ENCODE measurements around the gene RCC1. TPM values are rescaled to one million over a fixed set of nuclear protein-coding genes. Genes with fewer than 3 reads are reported as not detected.
A peak's percentile ranks its signal among the peaks of the same experiment; 100 is the strongest.
"Not testable (repeated sequence)": the region's sequence is repeated elsewhere in the genome, so short reads cannot be mapped to it uniquely, and the experiment has no call there.

Gene RCC1
- total RNA-seq, 1 donor = 41.9 TPM

GRCh38 chr1:28579401-28579800 is 73.6 kb downstream of the RCC1 start:
- no peak for DNase-seq (ENCODE audit: low read depth)
- H3K4me3 ChIP-seq (ENCODE audit: low read depth, low read length) = peak overlapping the region; percentile 97
- TF ChIP-seq CTCF (IDR thresholded peaks at IDR 0.05; ENCODE audit: insufficient read depth, low read depth, low read length) = no peak

- peak; percentile 34 for DNase-seq (ENCODE audit: low read depth)
- peak overlapping the region; percentile 97 for H3K4me3 ChIP-seq (ENCODE audit: low read depth, low read length)
Measured at GRCh38 chr1:28580722-28581530, 75.1 kb downstream of the RCC1 start.

GRCh38 chr1:28581531-28582247 is 75.8 kb downstream of the RCC1 start:
- DNase-seq (ENCODE audit: low read depth) = peak; percentile 97
- no peak for TF ChIP-seq CTCF (IDR thresholded peaks at IDR 0.05; ENCODE audit: insufficient read depth, low read depth, low read length)
- peak overlapping the region; percentile 97 for H3K4me3 ChIP-seq (ENCODE audit: low read depth, low read length)

More at GRCh38 chr1:28580722-28581530, 75.1 kb downstream of the RCC1 start:
- no peak for TF ChIP-seq CTCF (IDR thresholded peaks at IDR 0.05; ENCODE audit: insufficient read depth, low read depth, low read length)

- TF ChIP-seq CTCF (IDR thresholded peaks at IDR 0.05; ENCODE audit: insufficient read depth, low read depth, low read length) = no peak
- H3K4me3 ChIP-seq (ENCODE audit: low read depth, low read length) = peak overlapping the region; percentile 97
- DNase-seq (ENCODE audit: low read depth) = peak; percentile 48
Measured at GRCh38 chr1:28582248-28582615, 76.4 kb downstream of the RCC1 start.

GRCh38 chr1:28586585-28587391 is 80.9 kb downstream of the RCC1 start:
- H3K4me3 ChIP-seq (ENCODE audit: low read depth, low read length); DNase-seq (ENCODE audit: low read depth): not testable (repeated sequence)

Small RNA genes lying within 50 kb of the gene (small RNA-seq; reads per million reads assigned to genes)
- 0.28 reads per million for gene RNU6ATAC27P
- not detected for gene SNORA16A
- gene SNORA44 = not detected
- not detected for gene SNORA61
- not detected for gene SNORA73A
- 3,562 reads per million, percentile 100 among the genes with 10 or more reads in this experiment for gene SNORA73B
- 1,059 reads per million, percentile 99 among the genes with 10 or more reads in this experiment for gene SNORD99

Other genes starting within 250 kb of the RCC1 start
- gene SESN2, start 246.5 kb upstream of the RCC1 start, total RNA-seq = 13.4 and 39.9 TPM in 2 replicates
- gene MED18, start 177.0 kb upstream of the RCC1 start, total RNA-seq = 14.5 and 20.3 TPM in 2 replicates
- 11.6 and 12.1 TPM in 2 replicates for gene PHACTR4, start 136.3 kb upstream of the RCC1 start, total RNA-seq
- 23.8 and 25.0 TPM in 2 replicates for gene TRNAU1AP, start 47.0 kb downstream of the RCC1 start, total RNA-seq
- gene RAB42, start 86.2 kb downstream of the RCC1 start, total RNA-seq = 3.9 and 5.2 TPM in 2 replicates
- gene TAF12, start 137.0 kb downstream of the RCC1 start, total RNA-seq = 27.1 and 38.9 TPM in 2 replicates
- gene RNU11, start 142.6 kb downstream of the RCC1 start, total RNA-seq = not detected in 2 replicates
- gene GMEB1, start 162.7 kb downstream of the RCC1 start, total RNA-seq = 6.4 and 9.1 TPM in 2 replicates
- gene YTHDF2, start 230.9 kb downstream of the RCC1 start, total RNA-seq = 55.4 and 82.9 TPM in 2 replicates

Data from fibroblast of villous mesenchyme (primary cell).